Measurements from ENCODE around the gene MTG2. TPM values are rescaled to one million over a fixed set of nuclear protein-coding genes. Genes with fewer than 3 reads are reported as not detected.
A peak's percentile ranks its signal among the peaks of the same experiment; 100 is the strongest.
"Not testable (repeated sequence)": the region's sequence is repeated elsewhere in the genome, so short reads cannot be mapped to it uniquely, and the experiment has no call there.

The MTG2 gene
- total and polyA plus RNA-seq, 11 donors = 20.7 to 40.7 (median 27.9) TPM

GRCh38 chr20:62146019-62146755, 36.6 kb upstream of the MTG2 start:
- Histone ChIP-seq H3K4me1 (peaks cover 5 to 54% (median 33%) of the 10 kb centered on the region in 12 donors), H3K4me3 (no peak overlapping the region), H3K27me3 (no peaks in the 10 kb centered on the region), H3K36me3 (no peaks in the 10 kb centered on the region), H3K27ac (no peak overlapping the region), H3K9me3 (no peaks in the 10 kb centered on the region)
- WGBS, 4 donors = 95 to 97% (median 96%) methylated on average over 22 of the region's 22 CpGs
- no peak for TF ChIP-seq CTCF (IDR thresholded peaks at IDR 0.05)
- no peak for TF ChIP-seq POLR2A (IDR thresholded peaks at IDR 0.05)
- DNase-seq = no peak
- intact Hi-C loops (cut with DNase I) = loop anchor here in 4 of 10 donors (5.0 to 10.0 kb wide), 4 partner anchors 36 to 239 kb away; partner anchors contain the start of genes MTG2 (in 1 of the 4), OSBPL2 (in 1 of the 4) and RPS21 (in 1 of the 4)
- ATAC-seq = no peak

GRCh38 chr20:62147125-62147524, 35.7 kb upstream of the MTG2 start:
- Histone ChIP-seq H3K4me1 (peaks cover 0 to 48% (median 25%) of the 10 kb centered on the region in 12 donors), H3K36me3 (no peaks in the 10 kb centered on the region), H3K27ac (no peak overlapping the region), H3K9me3 (no peaks in the 10 kb centered on the region), H3K4me3 (no peak overlapping the region), H3K27me3 (no peaks in the 10 kb centered on the region)
- TF ChIP-seq CTCF (IDR thresholded peaks at IDR 0.05) (no peak), POLR2A (IDR thresholded peaks at IDR 0.05) (no peak)
- 86 to 97% (median 95%) methylated on average over 2 to 6 of the region's 6 CpGs for WGBS, 4 donors
- DNase-seq (no peak), ATAC-seq (no peak)
- intact Hi-C loops (cut with DNase I) = loop anchor here in 4 of 10 donors (5.0 to 10.0 kb wide), 4 partner anchors 35 to 238 kb away; partner anchors contain the start of genes MTG2 (in 1 of the 4), OSBPL2 (in 1 of the 4) and RPS21 (in 1 of the 4)

- TF ChIP-seq POLR2A (IDR thresholded peaks at IDR 0.05) (no peak), CTCF (IDR thresholded peaks at IDR 0.05) (no peak)
- no peaks in the 10 kb centered on the region for H3K27me3 ChIP-seq
- 97 to 99% (median 98%) methylated on average over 7 to 9 of the region's 9 CpGs for WGBS, 4 donors
- H3K36me3 ChIP-seq = no peaks in the 10 kb centered on the region
- no peak overlapping the region for H3K4me3 ChIP-seq
- intact Hi-C loops (cut with DNase I) = loop anchor here in 4 of 10 donors (5.0 to 10.0 kb wide), 4 partner anchors 35 to 237 kb away; partner anchors contain the start of genes MTG2 (in 1 of the 4), OSBPL2 (in 1 of the 4) and RPS21 (in 1 of the 4)
- DNase-seq (no peak), ATAC-seq (no peak)
- no peaks in the 10 kb centered on the region for H3K9me3 ChIP-seq
- H3K27ac ChIP-seq = no peak overlapping the region
- peaks cover 0 to 46% (median 25%) of the 10 kb centered on the region in 12 donors for H3K4me1 ChIP-seq
Observed at GRCh38 chr20:62147528-62147927, 35.3 kb upstream of the MTG2 start.

- H3K9me3 ChIP-seq, H3K36me3 ChIP-seq, H3K27me3 ChIP-seq, ATAC-seq, H3K4me3 ChIP-seq, DNase-seq: not testable (repeated sequence)
- Histone ChIP-seq H3K4me1 (peaks cover 0 to 46% (median 25%) of the 10 kb centered on the region in 12 donors), H3K27ac (peak overlapping the region in 1 of 12 donors; percentile 31)
- intact Hi-C loops (cut with DNase I) = loop anchor here in 4 of 10 donors (5.0 to 10.0 kb wide), 4 partner anchors 34 to 236 kb away; partner anchors contain the start of genes MTG2 (in 1 of the 4), OSBPL2 (in 1 of the 4) and RPS21 (in 1 of the 4)
- WGBS, 4 donors = 93 to 96% (median 94%) methylated on average over 9 to 10 of the region's 10 CpGs
Observed at GRCh38 chr20:62148383-62148782, 34.4 kb upstream of the MTG2 start.
